Thoracic aorta (tissue), 2 donors: Measurements from ENCODE around the gene ATP1A1. TPM values are rescaled to one million over a fixed set of nuclear protein-coding genes. Genes with fewer than 3 reads are reported as not detected.

Source experiments
- ATAC-seq: fragments of 150-250 bp; one replicate; pipeline ENCODE4 v1.8.0; 2017; ENCODE audit warnings: low read depth; ENCODE audit not compliant: insufficient number of reproducible peaks, low FRiP score
- DNase-seq: peaks from one replicate; pipeline ENCODE4 v3.0.0-alpha.2; 2020; ENCODE audit warnings: low spot score
- H3K27ac ChIP-seq, 2 donors: fragments of 200-600 bp; sonication (generic); 1 replicate in 1 of 2; 2 replicates in 1 of 2; pipeline ENCODE4 v1.5.1; 2016; ENCODE audit warnings: mild to moderate bottlenecking in 2 of 2, moderate library complexity in 2 of 2
- H3K27me3 ChIP-seq: fragments of 200-600 bp; sonication (generic); replicated peaks from 2 replicates; pipeline ENCODE4 v1.6.0; 2016; ENCODE audit warnings: mild to moderate bottlenecking; ENCODE audit not compliant: insufficient read depth
- H3K36me3 ChIP-seq: fragments of 200-600 bp; sonication (generic); one replicate; pipeline ENCODE4 v1.5.1; 2016
- H3K4me1 ChIP-seq, 2 donors: fragments of 200-600 bp; sonication (generic); 1 replicate in 1 of 2; 2 replicates in 1 of 2; pipeline versions ENCODE4 v1.5.1 to v1.6.0; 2016; ENCODE audit warnings: low read depth in 2 of 2, mild to moderate bottlenecking in 1 of 2; ENCODE audit not compliant: control insufficient read depth in 1 of 2
- H3K4me3 ChIP-seq: fragments of 200-600 bp; sonication (generic); 2 replicates; pipeline ENCODE4 v1.5.1; 2016; ENCODE audit warnings: mild to moderate bottlenecking
- H3K9me3 ChIP-seq: fragments of 200-600 bp; sonication (generic); 2 replicates; pipeline ENCODE4 v1.5.1; 2016
- CTCF ChIP-seq: fragments of 200-600 bp; sonication (generic); IDR thresholded peaks from one replicate; pipeline ENCODE4 v1.5.1; 2019; ENCODE audit warnings: antibody characterized with exemption
- total RNA-seq, 2 donors: library from RNA; depleted of rRNA; stranded (reverse); fragments of >200 nt; gene quantifications; one replicate each; pipeline versions ENCODE4 v1.1.0 to v1.2.3, GENCODE V29; 2016

Gene ATP1A1
- total RNA-seq, 2 donors from 2014 or later = 244 to 310 TPM

- ATAC-seq (no peak), DNase-seq (no peak)
- no peak for TF ChIP-seq CTCF
- Histone ChIP-seq H3K4me1 (no peaks in the 10 kb centered on the region), H3K4me3 (no peak overlapping the region), H3K9me3 (no peaks in the 10 kb centered on the region), H3K27me3 (no peaks in the 10 kb centered on the region), H3K36me3 (no peaks in the 10 kb centered on the region), H3K27ac (no peak overlapping the region)
Observed at GRCh38 chr1:116345011-116345410, 28.0 kb upstream of the ATP1A1 start.

- no peak overlapping the region for H3K27ac ChIP-seq
- no peak for DNase-seq
- no peaks in the 10 kb centered on the region for H3K9me3 ChIP-seq
- no peaks in the 10 kb centered on the region for H3K36me3 ChIP-seq
- ATAC-seq = no peak
- H3K4me3 ChIP-seq = no peak overlapping the region
- no peaks in the 10 kb centered on the region for H3K4me1 ChIP-seq
- no peak for TF ChIP-seq CTCF
- H3K27me3 ChIP-seq = no peaks in the 10 kb centered on the region
Observed at GRCh38 chr1:116345843-116346242, 27.2 kb upstream of the ATP1A1 start.

GRCh38 chr1:116346943-116347673, 25.9 kb upstream of the ATP1A1 start:
- DNase-seq (no peak), ATAC-seq (no peak)
- no peaks in the 10 kb centered on the region for H3K36me3 ChIP-seq
- no peak overlapping the region for H3K27ac ChIP-seq
- no peaks in the 10 kb centered on the region for H3K27me3 ChIP-seq
- H3K9me3 ChIP-seq = no peaks in the 10 kb centered on the region
- H3K4me1 ChIP-seq = no peaks in the 10 kb centered on the region
- no peak overlapping the region for H3K4me3 ChIP-seq
- no peak for TF ChIP-seq CTCF

GRCh38 chr1:116347696-116348095, 25.3 kb upstream of the ATP1A1 start:
- no peaks in the 10 kb centered on the region for H3K36me3 ChIP-seq
- H3K9me3 ChIP-seq = no peaks in the 10 kb centered on the region
- ATAC-seq (no peak), DNase-seq (no peak)
- H3K4me1 ChIP-seq = no peaks in the 10 kb centered on the region
- no peak for TF ChIP-seq CTCF
- H3K27ac ChIP-seq = no peak overlapping the region
- H3K27me3 ChIP-seq = no peaks in the 10 kb centered on the region
- no peak overlapping the region for H3K4me3 ChIP-seq

- H3K36me3 ChIP-seq = no peaks in the 10 kb centered on the region
- H3K27ac ChIP-seq = no peak overlapping the region
- no peaks in the 10 kb centered on the region for H3K4me1 ChIP-seq
- no peak for ATAC-seq
- no peak for DNase-seq
- no peaks in the 10 kb centered on the region for H3K9me3 ChIP-seq
- TF ChIP-seq CTCF = no peak
- no peaks in the 10 kb centered on the region for H3K27me3 ChIP-seq
- H3K4me3 ChIP-seq = no peak overlapping the region
Observed at GRCh38 chr1:116350097-116350645, 22.9 kb upstream of the ATP1A1 start.
